ENCODE data around the gene ABTB2. TPM values are rescaled to one million over a fixed set of nuclear protein-coding genes. Genes with fewer than 3 reads are reported as not detected.

Gene ABTB2
- total and polyA plus RNA-seq, 2 of the 8 experiments (the other 6 are each of a cell fraction or from before 2014, with no cell fraction given), result 7.7 to 10.2 TPM

DNA sequence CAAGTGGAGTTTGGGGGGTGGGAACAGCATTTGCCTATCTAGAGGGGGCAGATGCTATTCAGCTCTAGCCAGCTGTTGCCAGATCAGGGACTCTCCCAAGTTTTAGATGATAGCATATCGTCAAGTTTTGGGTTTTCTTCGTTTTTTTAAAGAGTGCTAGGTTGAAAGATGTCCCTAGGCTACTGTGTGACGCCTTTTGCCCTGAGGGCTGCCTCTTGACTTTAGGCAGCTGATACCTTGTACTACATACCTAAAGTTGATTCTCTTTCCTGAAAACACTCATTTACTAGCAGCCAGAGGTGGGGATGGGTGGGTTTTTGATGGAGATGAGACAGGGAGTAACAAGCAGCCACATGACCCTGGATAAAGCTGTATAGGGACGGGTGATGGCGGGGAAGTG lies 87.1 kb downstream of the ABTB2 start:
- H3K23ac ChIP-seq (ENCODE audit: insufficient read length), result no peak overlapping the region
- H3K27me3 ChIP-seq (replicated peaks in 1 of 4; ENCODE audit: control insufficient read depth in 3 of 4, extremely low read depth in 1 of 4, insufficient read depth in 3 of 4, low read length in 3 of 4), result no peaks in the 10 kb centered on the region
- H2BK15ac ChIP-seq (ENCODE audit: low read length), result no peak overlapping the region
- no peak overlapping the region for H2BK20ac ChIP-seq (ENCODE audit: low read length)
- H3K4me3 ChIP-seq (ENCODE audit: extremely low read depth in 1 of 4, insufficient read depth in 2 of 4, low read depth in 3 of 4, low read length in 4 of 4), result no peak overlapping the region
- no peak overlapping the region for H4K5ac ChIP-seq (ENCODE audit: insufficient read length, low read depth, low read length)
- H3K23me2 ChIP-seq (ENCODE audit: low read depth, low read length), result no peaks in the 10 kb centered on the region
- H3K14ac ChIP-seq (ENCODE audit: insufficient read length), result no peak overlapping the region
- no peak overlapping the region for H2BK120ac ChIP-seq (replicated peaks; ENCODE audit: low read depth, low read length)
- FAIRE-seq (no peak), DNase-seq (ENCODE audit: low read depth in 1 of 2, low spot score in 2 of 2) (no peak)
- H3K9me3 ChIP-seq (ENCODE audit: insufficient read depth in 2 of 2, low read depth in 1 of 2, low read length in 1 of 2), result no peaks in the 10 kb centered on the region; a peak in 1 of 4 replicates
- no peak overlapping the region for H2AFZ ChIP-seq (ENCODE audit: low read length)
- H3K56ac ChIP-seq (replicated peaks; ENCODE audit: insufficient read length, low read depth, low read length), result no peak overlapping the region
- no peak overlapping the region for H3K4ac ChIP-seq (replicated peaks; ENCODE audit: insufficient read length, low read depth, low read length)
- no peak overlapping the region for H3K18ac ChIP-seq (ENCODE audit: extremely low read depth, low read length)
- POLR2A ChIA-PET (ENCODE audit: partially characterized antibody), result interaction anchor here (0.6 kb wide), 1 partner anchor 18 kb away, joined by 3 read pairs; no protein-coding TSS in a partner anchor
- H4K8ac ChIP-seq (ENCODE audit: extremely low read depth, insufficient read depth, low read length), result no peak overlapping the region
- H3K4me2 ChIP-seq (ENCODE audit: insufficient read depth in 1 of 2, low read depth in 2 of 2, low read length in 2 of 2), result no peak overlapping the region
- no peaks in the 10 kb centered on the region for H3K79me2 ChIP-seq (ENCODE audit: control insufficient read depth in 1 of 2, insufficient read depth in 2 of 2, low read length in 2 of 2)
- H3K79me1 ChIP-seq (ENCODE audit: low read depth, low read length), result no peaks in the 10 kb centered on the region; the same call in 1 of the 2 replicates
- no peaks in the 10 kb centered on the region for H4K20me1 ChIP-seq (replicated peaks in 1 of 2; ENCODE audit: control insufficient read depth in 1 of 2, insufficient read depth in 2 of 2, low read length in 2 of 2)
- no peak overlapping the region for H2BK5ac ChIP-seq (ENCODE audit: low read depth, low read length)
- H3K9ac ChIP-seq (replicated peaks in 1 of 4; ENCODE audit: extremely low read depth in 1 of 4, low read depth in 3 of 4, low read length in 3 of 4), result no peak overlapping the region
- CTCF ChIA-PET (ENCODE audit: partially characterized antibody), result interaction anchor here (1.1 to 1.2 kb wide), 2 partner anchors 21 to 58 kb away, joined by 3 to 4 read pairs; no protein-coding TSS in a partner anchor
- no peak overlapping the region for H3K27ac ChIP-seq (ENCODE audit: low read depth, low read length)
- H2AK5ac ChIP-seq (ENCODE audit: low read depth, low read length), result no peak overlapping the region
- no peaks in the 10 kb centered on the region for H3K36me3 ChIP-seq (ENCODE audit: control insufficient read depth in 2 of 4, insufficient read depth in 4 of 4, low read length in 3 of 4)
- no peak overlapping the region for H4K91ac ChIP-seq (replicated peaks; ENCODE audit: insufficient read length, low read length)
- 94% methylated on average over 5 of the region's 5 CpGs; no CpG with 5 or more reads in 1 of the 2 experiments for WGBS, 2 experiments (ENCODE audit: extremely low coverage in 1 of 2, insufficient coverage in 1 of 2, insufficient read length in 1 of 2, insufficient replicate concordance in 2 of 2, low coverage in 1 of 2, low lambda C conversion rate in 2 of 2, missing lambda C conversion rate in 1 of 2)
- H2BK12ac ChIP-seq (ENCODE audit: low read depth, low read length), result no peak overlapping the region
- H3K4me1 ChIP-seq (replicated peaks in 1 of 4; ENCODE audit: control insufficient read depth in 3 of 4, insufficient read depth in 4 of 4, low read length in 3 of 4), result peaks cover 0 to 11% (median 3%) of the 10 kb centered on the region in 4 experiments; a peak in 4 of 7 replicates
- TF ChIP-seq USF2 (IDR thresholded peaks at IDR 0.05; ENCODE audit: low read length) (no peak), ZNF274 (IDR thresholded peaks at IDR 0.05; ENCODE audit: borderline replicate concordance, extremely low read depth, low read length) (no peak), POLR2AphosphoS5 (IDR thresholded peaks at IDR 0.05; ENCODE audit: low read depth, low read length) (no peak), KDM1A (IDR thresholded peaks at IDR 0.05; ENCODE audit: borderline replicate concordance, low read length) (no peak), RBBP5 (IDR thresholded peaks at IDR 0.05; ENCODE audit: borderline replicate concordance, low read depth, low read length) (no peak), GTF2F1 (IDR thresholded peaks at IDR 0.05; ENCODE audit: borderline replicate concordance, low read depth, low read length) (no peak), TBP (IDR thresholded peaks at IDR 0.05; ENCODE audit: low read depth, low read length) (no peak), BCL11A (IDR thresholded peaks at IDR 0.05; ENCODE audit: low read depth in 2 of 2, low read length in 2 of 2) (no peak), SAP30 (IDR thresholded peaks at IDR 0.05; ENCODE audit: insufficient read depth, insufficient replicate concordance, low read length) (no peak), EZH2 (IDR thresholded peaks at IDR 0.05; ENCODE audit: low read depth, low read length, severe bottlenecking) (no peak), PHF8 (conservative IDR thresholded peaks at IDR 0.05; ENCODE audit: low read depth, low read length) (no peak), HDAC6 (IDR thresholded peaks at IDR 0.05; ENCODE audit: low read depth, low read length) (no peak)
